Forelimb muscle (tissue), 1 donor: ENCODE data around the gene METTL17. TPM values are rescaled to one million over a fixed set of nuclear protein-coding genes. Genes with fewer than 3 reads are reported as not detected.
"Not testable (repeated sequence)": the region's sequence is repeated elsewhere in the genome, so short reads cannot be mapped to it uniquely, and the experiment has no call there.

Experiments used
- DNase-seq: peaks from one replicate; pipeline ENCODE4 v3.0.0-alpha.2; 2013; ENCODE audit warnings: low read depth
- polyA plus RNA-seq: library from polyadenylated mRNA; unstranded; fragments of 120-200 nt; gene quantifications from one replicate; pipeline ENCODE4 v1.2.1, GENCODE V29; 2013; ENCODE audit not compliant: insufficient read length

Gene METTL17, protein sequence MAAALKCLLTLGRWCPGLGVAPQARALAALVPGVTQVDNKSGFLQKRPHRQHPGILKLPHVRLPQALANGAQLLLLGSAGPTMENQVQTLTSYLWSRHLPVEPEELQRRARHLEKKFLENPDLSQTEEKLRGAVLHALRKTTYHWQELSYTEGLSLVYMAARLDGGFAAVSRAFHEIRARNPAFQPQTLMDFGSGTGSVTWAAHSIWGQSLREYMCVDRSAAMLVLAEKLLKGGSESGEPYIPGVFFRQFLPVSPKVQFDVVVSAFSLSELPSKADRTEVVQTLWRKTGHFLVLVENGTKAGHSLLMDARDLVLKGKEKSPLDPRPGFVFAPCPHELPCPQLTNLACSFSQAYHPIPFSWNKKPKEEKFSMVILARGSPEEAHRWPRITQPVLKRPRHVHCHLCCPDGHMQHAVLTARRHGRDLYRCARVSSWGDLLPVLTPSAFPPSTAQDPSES
- polyA plus RNA-seq, result 47.6 TPM

DNA sequence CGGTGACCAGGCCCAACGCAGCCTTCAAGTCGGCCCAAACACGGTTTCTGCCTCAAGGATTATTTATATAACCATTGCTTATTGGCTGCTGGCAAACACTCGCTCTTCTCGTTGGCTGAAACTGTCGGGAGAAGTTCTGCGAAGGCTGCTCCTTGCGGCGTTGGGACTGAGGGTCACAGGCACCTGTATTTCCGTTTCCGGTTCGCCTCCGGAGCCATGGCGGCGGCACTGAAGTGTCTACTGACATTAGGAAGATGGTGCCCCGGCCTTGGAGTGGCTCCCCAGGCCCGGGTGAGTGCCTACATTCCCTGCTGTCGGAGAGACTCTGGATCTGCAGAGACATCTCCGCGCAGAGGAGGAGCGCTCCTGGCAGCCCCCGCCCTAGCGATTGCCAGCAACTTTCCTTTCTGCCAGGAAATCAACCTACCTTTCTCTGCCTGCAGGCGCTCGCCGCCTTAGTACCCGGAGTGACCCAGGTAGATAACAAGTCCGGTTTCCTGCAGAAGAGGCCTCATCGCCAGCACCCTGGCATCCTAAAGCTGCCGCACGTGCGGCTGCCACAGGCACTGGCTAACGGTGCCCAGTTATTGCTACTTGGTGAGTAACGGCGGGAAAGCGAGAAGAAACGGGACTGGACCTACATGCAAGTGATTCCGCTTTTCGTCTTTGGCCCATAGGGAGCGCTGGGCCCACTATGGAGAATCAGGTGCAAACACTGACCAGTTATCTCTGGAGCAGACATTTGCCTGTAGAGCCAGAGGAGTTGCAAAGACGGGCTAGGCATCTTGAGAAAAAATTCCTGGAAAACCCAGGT is at the start of gene METTL17:
Gene METTL17, plus strand, starts transcription at position 194 of the 814 bp plus-strand sequence. Its CDS starts 23 bp downstream, at position 217.
- peak; percentile 92 for DNase-seq

DNA sequence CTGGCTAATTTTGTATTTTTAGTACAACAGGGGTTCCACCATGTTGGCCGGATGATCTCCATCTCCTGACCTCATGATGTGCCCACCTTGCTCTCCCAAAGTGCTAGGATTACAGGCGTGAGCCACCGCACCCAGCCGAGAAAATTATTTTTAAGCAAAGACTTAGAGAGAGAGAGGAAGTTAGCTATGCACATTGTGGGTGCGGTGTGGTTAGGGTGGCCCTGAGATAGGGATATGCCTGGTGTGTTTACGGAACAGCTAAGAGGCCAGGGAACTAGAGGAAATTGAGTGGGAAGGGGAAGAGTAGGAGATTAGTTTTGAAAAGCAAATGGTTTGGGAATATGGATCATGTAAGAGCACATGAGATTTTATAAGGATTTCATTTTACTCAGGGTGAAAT is 44.6 kb upstream of the METTL17 start:
- not testable (repeated sequence) for DNase-seq

DNA sequence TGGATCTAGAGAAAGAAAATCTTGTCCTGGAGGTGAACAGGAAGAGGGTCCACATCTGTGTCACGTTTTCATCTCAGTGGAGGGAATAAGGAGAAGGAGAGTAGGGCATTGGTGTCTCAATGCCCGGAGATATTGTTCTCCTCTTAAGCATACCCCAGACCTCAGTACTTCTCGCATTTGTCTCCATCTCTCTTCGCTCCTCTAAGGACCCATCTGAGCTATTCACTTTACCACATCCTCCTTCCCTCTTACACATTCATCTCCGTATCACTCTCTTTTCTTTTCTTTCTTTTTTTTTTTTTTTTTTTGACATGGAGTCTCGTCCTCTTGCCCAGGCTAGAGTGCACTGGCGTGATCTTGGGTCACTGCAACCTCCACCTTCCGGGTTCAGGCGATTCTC is 43.1 kb upstream of the METTL17 start:
- DNase-seq, result not testable (repeated sequence)

DNA sequence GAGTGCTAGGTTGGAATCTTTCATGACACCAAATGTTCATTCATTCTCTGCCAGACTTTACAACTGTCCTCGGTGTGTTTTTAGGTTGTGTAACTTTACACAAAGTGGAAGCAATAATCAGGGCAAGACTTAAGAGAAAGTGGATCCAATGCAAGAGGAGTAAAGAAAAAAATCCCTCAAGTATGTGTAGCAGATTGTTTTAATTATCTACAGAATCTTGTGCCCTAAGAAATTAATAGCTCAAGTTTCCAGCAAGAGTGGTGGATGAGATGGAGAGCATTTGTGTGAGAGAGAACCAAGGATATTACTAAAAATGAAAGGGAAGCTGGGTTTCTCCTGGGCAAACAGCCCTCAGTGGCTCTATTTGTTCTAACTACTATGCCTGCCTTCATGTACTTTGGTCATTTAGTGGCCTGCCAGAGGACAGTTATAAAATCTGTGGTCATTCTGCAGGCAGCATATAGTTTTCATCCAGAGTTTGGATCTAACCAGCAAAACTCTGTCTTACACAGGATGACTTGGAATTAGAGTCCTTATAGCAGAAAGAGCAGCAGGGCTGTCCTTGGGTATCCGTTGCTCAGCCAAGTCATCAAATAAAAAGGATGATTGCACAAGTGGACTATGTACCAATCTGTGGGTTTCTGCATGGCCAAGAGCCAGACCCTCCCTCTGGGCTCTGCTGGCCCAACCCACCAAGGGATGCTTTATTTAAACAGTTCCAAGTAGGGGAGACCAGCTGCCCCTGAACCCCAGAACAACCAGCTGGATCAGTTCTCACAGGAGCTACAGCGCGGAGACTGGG is 34.8 kb upstream of the METTL17 start, which contains the start of gene RNASE2:
Gene RNASE2, plus strand, starts transcription at position 752 of the 802 bp plus-strand sequence. CDS start 285 bp downstream, outside the sequence.
- DNase-seq, result not testable (repeated sequence)

DNA sequence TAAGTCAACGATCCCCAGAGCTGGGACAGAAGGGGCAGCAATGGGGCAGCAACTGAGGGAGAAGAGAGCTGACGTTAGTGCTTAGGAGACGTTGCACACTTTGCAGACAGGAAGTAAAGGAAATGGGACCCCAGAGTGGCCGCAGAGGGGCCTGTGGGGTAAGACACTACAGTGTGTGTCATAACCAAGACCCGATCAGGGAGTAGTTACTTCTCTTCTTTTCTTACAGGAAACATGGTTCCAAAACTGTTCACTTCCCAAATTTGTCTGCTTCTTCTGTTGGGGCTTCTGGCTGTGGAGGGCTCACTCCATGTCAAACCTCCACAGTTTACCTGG is 34.3 kb upstream of the METTL17 start:
- not testable (repeated sequence) for DNase-seq

DNA sequence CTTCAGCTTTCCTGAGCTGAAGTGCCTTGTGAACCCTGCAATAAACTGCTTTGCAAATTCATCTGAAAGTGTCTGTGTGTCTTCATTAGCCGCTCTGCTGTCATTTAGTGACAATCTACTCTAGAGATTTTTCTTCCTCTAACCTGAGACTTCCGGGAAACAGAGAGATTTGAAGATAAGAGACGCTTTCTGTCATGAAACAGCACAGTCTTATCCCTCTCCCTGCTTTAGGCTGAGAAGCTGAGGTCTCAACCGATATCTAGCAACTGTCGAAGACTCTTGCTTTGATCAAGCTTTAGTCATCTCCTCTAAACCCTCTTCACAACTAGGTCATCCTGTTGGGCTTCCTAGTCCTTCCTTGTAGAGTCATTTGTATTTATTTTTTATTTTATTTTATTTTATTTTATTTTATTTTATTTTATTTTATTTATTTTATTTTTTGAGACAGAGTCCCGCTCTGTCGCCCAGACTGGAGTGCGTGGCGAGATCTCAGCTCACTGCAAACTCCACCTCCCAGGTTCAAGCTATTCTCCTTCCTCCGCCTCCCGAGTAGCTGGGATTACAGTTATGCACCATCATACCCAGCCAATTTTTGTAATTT is 33.3 kb upstream of the METTL17 start:
- DNase-seq, result no peak

DNA sequence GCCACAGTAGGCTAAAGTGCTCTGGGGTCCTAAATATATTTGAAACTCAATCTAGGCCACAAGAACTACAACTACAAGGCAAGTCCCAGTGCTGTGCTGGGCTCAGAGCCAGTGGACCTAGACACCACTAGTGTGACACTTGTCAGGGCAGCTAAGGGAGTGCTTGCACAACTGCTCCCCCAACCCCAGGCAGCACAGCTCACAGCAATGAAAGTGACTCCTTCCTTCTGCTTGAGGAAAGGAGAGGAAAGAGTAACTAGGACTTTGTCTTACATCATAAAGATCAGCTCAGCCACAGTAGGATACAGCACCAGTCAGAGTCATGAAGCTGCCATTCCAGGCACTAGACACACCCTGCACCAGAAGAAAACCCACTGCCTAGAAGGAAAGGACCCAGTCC is 30.8 kb upstream of the METTL17 start:
- DNase-seq, result not testable (repeated sequence)

DNA sequence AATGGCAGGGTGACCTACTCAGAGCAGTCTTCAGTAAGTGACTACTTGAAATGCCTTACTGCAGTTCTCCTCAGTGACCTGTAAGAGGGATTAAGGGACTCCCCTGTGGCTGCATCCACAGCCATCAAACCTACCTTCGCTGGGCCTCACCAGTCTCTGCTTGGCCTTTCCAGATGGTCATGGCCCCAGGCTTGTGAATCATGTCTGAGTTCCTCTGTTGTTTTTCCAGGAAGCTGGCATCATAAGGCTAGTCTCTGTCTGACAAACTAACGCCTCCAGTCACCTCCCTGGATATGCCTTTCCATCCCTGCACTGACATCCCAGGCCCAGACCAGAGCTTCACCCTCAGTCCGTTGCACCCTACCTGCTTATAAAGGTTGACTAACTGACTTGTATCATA is 20.4 kb upstream of the METTL17 start:
- DNase-seq, result no peak

DNA sequence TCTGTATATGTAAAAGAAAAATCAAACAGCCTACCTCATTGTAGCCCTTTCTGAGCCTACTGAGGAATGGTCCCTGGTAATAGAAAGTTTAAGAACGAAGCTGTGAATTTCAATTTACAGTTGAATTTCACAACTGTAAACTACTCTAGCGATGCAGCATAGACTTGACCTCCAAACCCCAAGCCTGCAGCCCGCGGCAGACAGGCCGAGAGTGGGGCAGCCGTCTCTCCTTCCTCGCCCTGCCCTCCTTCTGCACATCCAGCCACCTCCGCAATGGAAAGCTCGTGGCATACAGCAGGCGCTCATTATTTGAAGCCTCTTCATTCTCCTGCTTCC is 19.2 kb upstream of the METTL17 start:
- no peak for DNase-seq

DNA sequence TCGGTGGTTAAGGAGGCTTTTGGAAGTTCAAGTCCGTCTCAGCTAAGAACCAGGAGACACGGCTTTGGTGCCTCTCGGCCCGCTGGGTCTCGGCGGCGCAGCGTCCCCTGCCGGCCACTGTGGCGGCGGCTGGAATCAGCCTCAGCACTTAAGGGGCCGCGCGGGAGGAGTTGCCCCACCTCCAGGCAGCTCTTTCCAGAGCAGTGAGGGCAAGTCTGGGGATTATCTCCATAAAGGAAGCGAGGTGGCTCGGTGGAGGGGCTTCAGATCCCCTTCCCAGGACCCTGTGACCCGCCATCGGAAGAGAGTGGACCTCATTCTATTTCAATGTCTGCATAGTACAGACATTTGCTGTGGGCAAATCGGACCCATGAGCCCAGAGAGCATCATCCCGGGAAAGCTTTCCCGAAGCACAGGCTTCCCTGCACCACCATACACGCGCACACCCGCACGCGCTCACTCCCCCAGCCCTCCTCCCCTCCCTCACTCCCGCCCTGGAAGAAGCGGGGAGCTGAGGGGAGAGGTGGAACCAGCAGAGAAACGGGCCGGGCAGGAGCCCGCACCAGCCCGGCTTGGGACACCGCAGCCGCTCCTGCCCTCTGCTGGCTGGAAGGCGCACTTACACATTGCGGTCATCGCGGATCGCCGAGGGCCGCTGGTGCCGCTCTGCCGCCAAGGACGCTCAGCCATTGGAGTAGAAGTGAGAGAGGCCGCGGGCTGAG is 18.6 kb upstream of the METTL17 start:
- no peak for DNase-seq

DNA sequence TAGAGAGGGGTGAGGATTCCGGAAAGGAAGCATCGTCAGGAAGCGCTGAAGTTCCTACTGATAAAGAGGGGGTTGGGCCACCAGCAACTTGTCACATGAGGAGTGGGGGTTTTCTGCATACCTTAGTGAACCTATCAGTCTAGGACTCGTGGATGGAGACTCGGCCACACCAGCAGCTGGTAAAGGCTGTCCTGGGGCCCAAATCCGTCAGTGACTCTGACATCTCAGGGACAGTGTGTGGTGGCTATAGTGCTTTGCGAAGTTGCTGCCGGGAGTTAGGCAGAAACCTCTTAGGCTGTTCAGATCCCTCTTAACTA is 18.1 kb upstream of the METTL17 start:
- DNase-seq, result no peak

DNA sequence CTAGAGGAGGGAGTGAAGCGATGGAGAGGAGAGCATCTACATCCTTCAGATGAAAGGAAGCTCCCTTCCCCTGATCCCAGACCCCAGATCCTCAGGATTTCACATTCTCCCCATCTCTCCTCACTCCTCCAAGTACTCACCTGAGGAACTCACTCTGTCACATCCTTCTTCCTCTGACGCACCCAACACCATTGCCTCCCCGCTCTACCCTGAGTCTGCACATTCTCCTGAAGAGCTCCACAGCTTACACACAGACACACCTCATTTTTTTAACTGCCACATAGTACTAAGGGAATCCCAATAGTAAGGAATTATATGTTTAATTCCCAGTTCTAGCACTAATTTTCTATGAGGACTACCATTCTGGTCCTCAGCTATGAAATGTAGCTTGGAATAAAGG is 16.3 kb upstream of the METTL17 start:
- no peak for DNase-seq

DNA sequence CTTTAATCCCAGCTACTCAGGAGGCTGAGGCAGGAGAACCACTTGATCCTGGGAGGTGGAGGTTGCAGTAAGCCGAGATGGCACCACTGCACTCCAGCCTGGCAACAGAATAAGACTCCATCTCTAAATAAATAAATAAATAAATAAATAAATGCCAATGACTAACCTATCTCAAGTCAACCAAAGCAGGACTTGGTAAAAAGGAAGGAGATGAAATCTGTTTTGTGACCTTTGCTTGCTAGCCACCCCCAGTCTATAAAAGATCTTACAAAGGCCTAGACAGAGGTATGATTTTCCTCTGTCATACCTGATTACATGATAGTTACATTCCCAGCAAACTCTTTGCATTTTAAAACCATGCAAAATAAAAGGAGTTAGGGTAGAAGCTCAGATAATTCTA is 13.5 kb upstream of the METTL17 start:
- no peak for DNase-seq

DNA sequence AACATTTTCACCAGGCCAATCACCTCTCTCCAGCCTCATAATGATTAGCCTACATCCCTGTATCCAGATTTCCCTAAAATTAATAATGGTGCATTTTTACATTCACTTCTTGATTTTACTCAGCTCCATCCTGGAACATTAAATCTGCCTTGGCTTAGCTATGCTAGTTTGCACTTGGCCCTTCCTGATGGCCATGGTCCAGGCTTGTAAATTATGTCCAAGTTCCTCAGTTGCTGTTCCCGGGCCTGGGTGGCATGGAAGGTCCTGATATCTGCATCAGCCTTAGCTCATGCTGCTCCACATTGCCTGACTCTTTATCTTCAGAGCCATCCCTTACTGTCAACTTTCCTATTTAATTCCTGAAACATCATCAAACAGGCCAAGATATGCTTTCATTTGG is 11.1 kb upstream of the METTL17 start:
- no peak for DNase-seq

DNA sequence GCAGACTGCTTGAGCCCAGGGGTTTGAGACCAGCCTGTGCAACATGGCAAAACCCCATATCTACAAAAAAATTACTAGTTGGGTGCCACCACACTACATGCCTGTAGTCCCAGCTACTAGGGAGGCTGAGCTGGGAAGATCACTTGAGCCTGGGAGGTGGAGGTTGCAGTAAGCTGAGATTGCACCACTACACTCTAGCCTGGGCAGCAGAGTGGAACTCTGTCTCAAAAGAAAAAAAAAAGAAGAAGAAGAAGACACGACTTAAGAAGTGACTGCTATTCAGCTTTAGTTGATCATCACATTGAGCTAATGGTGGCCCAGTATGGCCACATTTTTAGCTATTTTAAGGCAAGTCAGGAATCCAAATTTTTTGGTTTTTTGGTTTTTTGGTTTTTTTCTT is 8.9 kb upstream of the METTL17 start:
- no peak for DNase-seq

DNA sequence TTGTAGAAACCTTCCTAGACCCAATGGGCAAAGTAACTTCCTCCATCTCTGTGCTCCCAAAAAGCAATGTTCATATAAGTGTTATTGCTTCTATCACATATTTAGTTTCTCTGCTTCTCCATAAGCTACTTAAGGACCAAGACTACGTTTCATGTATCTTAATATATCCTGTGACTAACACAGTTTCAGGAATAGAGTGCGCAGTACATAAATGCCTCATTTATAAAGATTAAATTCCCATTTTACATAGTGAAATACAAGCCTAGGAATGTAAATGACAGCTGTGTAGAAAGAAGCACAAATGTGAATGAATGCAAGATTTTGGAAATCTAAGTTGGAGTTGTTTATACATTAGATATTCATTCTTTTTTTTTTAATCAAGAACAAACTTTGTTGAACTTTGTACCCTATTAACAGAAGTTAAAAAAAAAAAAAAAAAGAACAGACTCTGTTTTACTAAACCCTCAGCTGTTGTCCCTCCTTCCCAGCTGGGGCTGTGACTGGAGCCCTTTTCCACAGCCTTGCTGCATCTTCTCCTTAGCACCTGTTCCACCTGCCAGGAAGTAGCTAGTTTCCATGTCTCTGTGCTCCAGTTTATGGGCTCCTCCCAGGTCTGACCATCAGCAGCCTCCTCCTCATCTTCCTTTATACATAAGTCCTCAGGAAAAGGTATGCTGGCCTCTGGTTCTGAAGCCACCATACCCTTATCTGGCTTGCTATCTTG is 7.0 kb upstream of the METTL17 start:
- no peak for DNase-seq

DNA sequence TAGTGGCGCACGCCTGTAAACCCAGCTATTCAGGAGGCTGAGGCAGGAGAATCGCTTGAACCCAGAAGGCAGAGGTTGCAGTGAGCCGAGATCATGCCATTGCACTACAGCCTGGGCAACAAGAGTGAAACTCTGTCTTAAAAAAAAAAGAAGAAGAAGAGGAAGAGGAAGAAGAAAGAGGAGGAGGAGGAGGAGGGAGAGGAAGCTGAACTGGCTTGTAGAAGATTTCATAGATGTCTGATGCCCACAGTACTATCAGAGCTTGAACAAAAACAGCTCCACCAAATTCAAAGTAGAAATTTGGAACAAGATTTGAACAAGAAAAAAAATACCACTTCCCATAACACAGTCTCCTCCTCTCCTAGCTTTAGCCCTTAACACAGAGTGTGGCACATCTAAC is 4.1 kb upstream of the METTL17 start:
- not testable (repeated sequence) for DNase-seq

DNA sequence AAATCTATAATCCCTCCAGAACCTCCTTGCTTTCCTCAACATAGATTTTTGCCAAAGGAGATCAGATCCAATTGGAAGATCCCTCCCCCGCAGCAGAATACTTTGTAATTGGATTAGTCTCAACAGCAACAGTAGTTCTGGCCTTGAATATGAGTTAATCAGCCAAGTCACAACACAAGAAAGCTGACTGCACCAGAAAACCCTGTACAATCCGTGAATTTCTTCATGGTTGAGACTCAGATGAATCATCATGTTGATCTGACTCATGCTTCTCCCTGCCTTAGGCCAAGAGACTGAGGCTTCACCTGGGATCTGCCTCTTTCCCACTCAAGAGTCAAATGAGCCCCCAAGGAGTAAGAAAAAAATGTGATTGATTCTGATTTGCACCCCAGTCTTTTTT is 3.0 kb upstream of the METTL17 start:
- no peak for DNase-seq

DNA sequence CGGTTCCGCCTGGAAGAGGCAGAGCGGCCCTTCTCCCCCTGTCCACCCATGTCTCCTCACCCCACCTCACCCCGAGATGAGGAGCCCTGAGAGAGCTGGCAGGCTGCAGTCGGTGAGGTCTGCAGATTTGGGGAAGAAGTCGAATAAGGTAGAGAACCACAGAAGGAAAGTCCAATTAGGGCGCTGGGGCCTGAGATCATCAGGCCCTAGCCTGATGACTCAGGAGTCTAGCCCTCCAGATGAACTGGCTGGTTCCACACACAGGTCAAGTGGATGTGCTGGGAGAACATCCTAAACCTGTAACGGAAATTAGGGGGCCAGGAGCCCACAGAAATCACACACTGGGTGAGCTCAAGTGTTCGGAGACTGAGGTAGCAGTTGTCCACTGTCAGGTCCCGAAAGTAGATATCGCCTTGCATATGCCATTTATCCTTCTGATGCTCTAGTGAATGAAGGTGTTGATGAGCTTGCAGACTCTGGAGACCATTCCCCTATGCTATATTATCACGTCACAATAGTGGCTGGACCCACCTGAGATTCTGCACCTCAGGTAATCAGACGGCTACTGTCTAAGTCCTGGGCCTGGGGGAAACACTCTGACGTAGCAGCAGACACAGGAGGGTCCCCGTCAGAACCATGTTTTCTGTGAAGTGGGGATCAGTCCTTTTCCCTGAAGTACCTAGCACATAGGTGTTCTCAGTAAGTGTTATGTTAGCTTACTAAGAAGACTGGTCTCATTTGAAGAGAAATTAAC is 886 bp upstream of the METTL17 start:
- DNase-seq, result no peak

DNA sequence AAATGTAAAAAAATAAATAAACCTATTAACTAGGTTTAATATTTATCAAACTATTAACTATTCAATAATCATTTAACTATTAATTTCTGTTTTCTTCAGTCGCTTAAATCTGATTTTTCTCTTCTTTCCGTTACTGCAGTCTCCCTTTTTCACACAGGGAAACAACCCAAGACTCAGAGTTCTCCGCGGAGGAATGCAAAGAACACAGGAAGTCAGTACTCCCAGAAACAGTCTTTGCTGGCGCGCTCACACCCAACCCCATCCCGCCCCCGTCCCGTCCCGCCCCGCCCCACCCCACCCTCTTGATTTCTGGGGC is 351 bp upstream of the METTL17 start:
- no peak for DNase-seq
